Stimulated activated CD4-positive, alpha-beta T cell treated with anti-CD3 and anti-CD28 coated beads, Interleukin-2, amount 100 ng/mL, for 48 hours (primary cell): ENCODE data around the gene ESRRB.

Experiments used
- DNase-seq, 2 donors: peaks; one replicate each; pipeline ENCODE4 v3.0.0-alpha.2; 2020

The ESRRB gene

GRCh38 chr14:76352639-76353281 is 23.2 kb upstream of the ESRRB start:
- DNase-seq: peak; percentile 55 to 66

- DNase-seq: no peak
These were observed 21.6 kb upstream of the ESRRB start for GRCh38 chr14:76354310-76354709.

GRCh38 chr14:76355771-76356170 is 20.2 kb upstream of the ESRRB start:
- DNase-seq: no peak

- DNase-seq: no peak
These were observed 4.9 kb upstream of the ESRRB start for GRCh38 chr14:76371066-76371465.

- DNase-seq: no peak
These were observed 2.5 kb upstream of the ESRRB start for GRCh38 chr14:76373456-76373855.

- DNase-seq: no peak
These were observed 453 bp upstream of the ESRRB start for GRCh38 chr14:76375484-76375883.

GRCh38 chr14:76376409-76376877 is 506 bp downstream of the ESRRB start:
- no peak for DNase-seq

- DNase-seq: no peak
These were observed 1.2 kb downstream of the ESRRB start for GRCh38 chr14:76376878-76377734.

- no peak for DNase-seq
These were observed 1.8 kb downstream of the ESRRB start for GRCh38 chr14:76377735-76378074.

GRCh38 chr14:76380991-76381390 is 5.1 kb downstream of the ESRRB start:
- DNase-seq: no peak

GRCh38 chr14:76381817-76382494 is 6.0 kb downstream of the ESRRB start:
- DNase-seq: no peak

- no peak for DNase-seq
These were observed 6.5 kb downstream of the ESRRB start for GRCh38 chr14:76382495-76382832.

- DNase-seq: no peak
These were observed 9.5 kb downstream of the ESRRB start for GRCh38 chr14:76385435-76385834.

- DNase-seq: peak; percentile 65 to 72
These were observed 11.2 kb downstream of the ESRRB start for GRCh38 chr14:76386944-76387782.

- DNase-seq: no peak
These were observed 13.9 kb downstream of the ESRRB start for GRCh38 chr14:76389841-76390240.

- DNase-seq: no peak
These were observed 14.7 kb downstream of the ESRRB start for GRCh38 chr14:76390621-76391020.

- DNase-seq: no peak
These were observed 16.2 kb downstream of the ESRRB start for GRCh38 chr14:76391981-76392690.

GRCh38 chr14:76394569-76394968 is 18.6 kb downstream of the ESRRB start:
- DNase-seq: no peak

GRCh38 chr14:76395161-76395560 is 19.2 kb downstream of the ESRRB start:
- DNase-seq: no peak

GRCh38 chr14:76396714-76397187 is 20.8 kb downstream of the ESRRB start:
- DNase-seq: no peak

- DNase-seq: no peak
These were observed 29.7 kb downstream of the ESRRB start for GRCh38 chr14:76405627-76406026.
